Dedifferentiated amniotic fluid mesenchymal stem cell (primary cell): ENCODE results near the gene UBXN6.

Experiments used
- DNase-seq: peaks from one replicate; pipeline ENCODE4 v3.0.0-alpha.2; 2016; ENCODE audit errors: extremely low spot score

Gene UBXN6

DNA sequence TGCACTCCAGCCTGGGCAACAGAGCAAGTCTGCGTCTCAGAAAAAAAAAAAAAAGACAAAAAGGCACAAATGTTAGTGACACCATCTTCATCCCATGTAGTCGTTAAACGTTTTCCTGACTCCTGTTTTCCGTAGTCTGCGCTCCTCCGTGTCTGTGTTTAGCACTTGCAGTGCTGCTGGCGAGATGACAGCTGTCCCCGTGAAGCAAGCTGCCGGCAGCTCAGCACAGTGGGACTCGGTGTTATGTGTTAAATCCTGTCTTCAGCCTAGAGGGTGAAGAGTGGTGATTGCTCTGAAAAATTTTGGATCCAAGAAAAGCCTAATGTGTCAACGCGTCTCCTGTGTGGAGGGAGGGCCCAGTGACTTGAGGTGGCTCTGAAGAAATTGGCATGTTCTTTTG lies 18.4 kb downstream of the UBXN6 start:
- DNase-seq: no peak

DNA sequence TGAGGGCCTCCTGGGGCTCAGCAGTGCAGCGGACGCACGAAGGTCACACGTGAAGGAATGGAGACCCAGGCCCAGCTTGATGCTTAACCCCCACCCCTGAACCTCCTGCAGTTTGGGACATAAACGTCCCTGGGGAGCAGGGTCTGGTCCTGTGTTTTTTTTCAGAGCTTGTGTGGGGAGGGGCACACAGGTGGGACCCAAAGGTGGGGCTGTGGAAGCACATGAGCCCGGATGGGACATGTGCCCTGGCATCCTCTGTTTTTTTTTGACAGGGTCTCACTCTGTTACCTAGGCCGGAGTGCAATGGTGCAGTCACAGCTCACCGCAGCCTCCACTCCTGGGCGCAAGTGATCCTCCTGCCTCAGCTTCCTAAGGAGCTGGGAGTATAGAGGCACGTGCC lies 20.5 kb downstream of the UBXN6 start:
- no peak for DNase-seq

DNA sequence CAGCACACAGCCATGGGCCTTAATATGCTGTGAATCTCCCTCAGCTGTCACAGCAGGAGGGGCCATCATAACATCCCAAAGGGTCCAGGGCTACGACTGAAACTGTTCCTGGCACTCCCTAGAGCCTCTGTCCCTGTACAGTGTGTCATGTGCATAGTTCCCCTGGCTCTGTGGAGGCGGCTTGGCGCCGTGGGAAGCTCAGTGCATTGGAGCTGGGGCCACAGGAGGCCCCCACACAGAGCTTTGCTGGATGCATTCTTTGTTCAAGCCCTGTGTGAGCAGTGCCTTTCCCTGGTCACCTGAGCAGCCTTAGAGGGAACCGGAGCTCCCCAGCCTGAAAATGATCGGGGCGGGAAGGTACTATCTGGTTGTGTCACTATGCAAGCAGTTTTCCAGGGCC lies 21.4 kb downstream of the UBXN6 start:
- no peak for DNase-seq

DNA sequence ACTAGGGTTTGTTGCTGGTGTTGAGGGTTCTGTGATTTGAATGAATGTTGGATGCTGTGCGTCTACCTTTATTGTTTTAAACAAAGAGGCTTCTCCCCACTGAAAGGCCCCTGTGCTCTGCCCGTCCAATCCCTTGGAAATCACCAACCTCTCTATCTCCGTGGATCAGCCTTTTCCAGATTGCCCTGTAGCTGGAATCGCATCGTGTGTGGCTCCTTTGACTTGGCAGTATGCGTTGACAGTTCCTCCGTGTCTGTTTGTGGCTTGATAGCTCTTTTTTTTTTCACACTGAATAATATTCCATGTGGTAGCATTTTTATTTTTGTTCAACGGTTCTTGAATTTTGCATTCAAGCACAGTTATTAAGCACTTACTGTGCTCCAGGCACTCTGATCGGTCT lies 23.2 kb downstream of the UBXN6 start:
- DNase-seq: no peak

DNA sequence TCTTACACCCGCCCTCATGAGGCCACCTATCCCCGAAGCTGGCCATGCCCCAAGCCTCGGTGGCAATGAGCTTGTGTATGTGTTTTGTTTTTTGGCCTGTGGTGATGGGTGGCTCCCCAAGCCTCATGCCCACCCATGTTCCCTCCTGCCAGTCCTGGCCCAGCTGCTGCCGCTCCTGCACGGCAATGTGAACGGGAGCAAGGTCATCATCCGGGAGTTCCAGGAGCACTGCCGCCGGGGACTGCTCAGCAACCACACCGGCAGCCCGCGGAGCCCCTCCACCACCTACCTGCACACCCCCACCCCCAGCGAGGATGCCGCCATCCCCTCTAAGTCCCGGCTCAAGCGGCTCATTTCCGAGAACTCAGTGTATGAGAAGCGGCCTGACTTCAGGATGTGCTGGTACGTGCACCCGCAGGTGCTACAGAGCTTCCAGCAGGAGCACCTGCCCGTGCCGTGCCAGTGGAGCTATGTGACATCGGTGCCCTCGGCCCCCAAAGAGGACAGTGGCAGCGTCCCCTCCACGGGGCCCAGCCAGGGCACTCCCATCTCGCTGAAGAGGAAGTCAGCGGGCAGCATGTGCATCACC lies 24.6 kb downstream of the UBXN6 start:
- DNase-seq: no peak

DNA sequence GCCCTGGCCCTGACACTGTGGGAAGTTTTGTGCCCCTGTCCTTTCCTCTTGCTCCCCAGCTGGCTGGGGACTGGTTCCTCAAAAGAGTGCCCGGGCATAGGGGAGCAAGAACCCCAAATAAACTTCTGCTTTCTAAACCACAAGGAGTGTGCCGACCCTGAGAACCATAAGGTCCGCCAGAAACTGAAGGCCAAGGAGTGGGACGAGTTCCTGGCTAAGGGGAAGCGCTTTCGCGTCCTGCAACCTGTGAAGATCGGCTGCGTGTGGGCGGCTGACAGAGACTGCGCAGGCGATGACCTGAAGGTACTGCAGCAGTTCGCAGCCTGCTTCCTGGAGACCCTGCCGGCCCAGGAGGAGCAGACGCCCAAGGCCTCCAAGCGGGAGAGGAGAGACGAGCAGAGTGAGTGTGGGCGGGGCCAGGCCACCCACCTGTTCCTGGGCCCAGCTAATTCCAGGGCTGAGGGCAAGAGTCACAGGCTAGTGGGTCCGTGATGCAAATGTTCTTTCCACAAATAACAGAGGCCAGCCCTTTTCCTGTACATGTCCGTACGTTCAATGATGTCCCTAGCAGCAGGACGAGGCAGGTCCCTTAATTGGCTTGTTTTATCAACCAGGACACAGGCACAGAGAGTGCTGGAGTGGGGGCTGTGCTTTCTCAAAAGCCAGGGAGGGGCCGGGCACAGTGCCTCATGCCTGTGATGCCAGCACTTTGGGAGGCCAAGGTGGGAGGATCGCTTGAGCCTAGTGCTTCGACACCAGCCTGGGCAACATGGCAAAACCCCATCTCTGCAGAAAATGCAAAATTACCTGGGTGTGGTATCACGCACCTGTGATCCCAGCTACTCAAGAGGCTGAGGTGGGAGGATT lies 25.6 kb downstream of the UBXN6 start:
- no peak for DNase-seq

DNA sequence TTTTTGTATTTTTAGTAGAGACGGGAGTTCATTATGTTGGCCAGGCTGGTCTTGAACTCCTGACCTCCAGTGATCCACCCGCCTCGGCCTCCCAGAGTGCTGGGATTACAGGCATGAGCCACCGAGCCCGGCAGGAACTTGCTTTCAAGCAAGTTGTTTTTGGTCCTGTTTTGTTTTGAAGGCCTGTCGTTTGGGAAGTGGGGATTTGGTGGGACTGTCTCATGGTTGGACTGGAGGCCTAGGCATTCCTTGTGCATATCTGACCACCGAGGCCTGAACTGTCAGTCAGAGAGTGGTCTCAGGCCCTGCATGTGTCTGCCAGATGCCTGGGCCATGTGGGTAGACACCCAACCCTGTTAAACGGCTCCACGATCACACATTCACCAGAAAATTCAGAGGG lies 26.3 kb downstream of the UBXN6 start:
- DNase-seq: no peak

DNA sequence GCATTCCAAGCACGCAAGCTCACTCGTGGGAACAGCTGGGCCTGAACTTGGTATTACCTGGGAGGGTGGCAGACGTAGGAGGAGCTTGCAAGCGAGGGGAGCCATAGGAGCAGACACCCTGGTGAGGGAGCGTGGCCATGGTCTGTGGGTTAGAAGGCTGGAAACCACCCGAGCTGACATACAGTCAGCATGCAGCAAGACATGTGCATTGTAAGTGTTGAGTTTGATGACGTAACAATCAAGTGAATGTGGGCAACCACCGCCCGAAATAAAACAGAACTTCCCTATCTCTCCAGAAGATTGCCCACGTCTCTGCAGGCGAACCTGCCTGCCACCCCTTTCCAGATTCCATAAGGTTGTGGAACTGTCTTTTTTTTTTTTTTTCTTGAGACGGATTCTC lies 26.8 kb downstream of the UBXN6 start:
- no peak for DNase-seq

DNA sequence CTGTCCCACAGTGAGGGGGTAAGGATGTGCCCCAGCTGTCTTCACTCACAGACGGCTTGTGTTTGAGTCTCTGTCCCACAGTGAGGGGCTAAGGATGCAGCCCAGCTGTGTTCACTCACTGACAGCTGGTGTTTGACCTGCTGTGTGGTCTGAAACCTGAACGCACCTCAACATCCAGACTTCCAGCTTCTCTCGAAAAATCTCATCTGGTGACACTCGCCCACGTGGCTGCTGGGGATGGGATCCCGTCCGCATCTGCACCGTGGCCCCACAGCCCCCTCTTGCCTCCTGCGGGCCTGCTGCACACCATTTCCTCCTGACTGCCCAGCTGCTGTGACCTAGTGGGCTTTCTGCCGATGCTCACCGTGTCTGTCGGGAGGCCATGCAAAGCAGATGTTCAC lies 27.8 kb downstream of the UBXN6 start:
- DNase-seq: no peak

DNA sequence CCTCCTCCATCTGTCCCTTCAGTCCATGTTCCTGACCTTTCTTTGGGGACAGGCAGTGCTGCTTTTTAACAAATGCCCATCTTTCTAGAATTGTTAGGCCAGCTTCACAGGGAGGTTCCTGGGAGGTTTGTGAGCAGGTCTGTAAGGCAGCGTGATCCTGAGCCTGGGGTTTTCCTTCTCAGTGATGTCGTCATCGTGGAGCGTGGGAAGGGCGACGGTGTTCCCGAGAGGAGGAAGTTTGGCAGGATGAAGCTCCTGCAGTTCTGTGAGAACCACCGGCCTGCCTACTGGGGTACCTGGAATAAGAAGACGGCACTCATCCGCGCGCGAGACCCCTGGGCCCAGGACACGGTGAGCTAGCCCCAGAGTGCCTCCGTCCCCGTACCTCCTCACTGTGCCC lies 28.3 kb downstream of the UBXN6 start:
- no peak for DNase-seq

DNA sequence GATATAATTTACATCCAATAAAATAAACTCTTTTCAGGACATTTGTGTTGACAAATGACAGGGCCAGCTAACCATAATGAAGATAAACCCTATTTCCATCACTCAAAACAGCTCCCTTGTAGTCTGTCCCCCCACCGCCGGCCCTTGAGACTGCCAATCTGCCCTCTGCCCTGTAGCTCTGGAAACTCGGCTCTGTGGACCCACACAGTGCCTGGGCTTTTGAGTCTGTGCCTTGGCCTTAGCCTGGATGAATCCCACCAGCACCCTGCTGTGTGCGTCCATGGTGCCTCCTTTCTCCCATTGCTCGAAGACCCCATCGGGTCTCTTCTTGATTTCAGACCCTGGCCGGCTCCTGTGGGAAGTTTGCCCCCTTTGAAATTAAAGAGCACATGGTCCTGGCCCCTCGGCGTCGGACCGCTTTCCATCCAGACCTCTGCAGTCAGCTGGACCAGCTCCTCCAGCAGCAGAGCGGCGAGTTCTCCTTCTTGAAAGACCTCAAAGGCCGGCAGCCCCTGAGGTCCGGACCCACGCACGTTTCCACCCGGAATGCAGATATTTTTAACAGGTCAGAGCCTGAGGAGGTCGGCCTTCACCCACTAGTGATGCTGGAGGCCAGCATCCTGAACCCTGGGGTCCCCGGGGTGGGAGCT lies 29.1 kb downstream of the UBXN6 start:
- no peak for DNase-seq

DNA sequence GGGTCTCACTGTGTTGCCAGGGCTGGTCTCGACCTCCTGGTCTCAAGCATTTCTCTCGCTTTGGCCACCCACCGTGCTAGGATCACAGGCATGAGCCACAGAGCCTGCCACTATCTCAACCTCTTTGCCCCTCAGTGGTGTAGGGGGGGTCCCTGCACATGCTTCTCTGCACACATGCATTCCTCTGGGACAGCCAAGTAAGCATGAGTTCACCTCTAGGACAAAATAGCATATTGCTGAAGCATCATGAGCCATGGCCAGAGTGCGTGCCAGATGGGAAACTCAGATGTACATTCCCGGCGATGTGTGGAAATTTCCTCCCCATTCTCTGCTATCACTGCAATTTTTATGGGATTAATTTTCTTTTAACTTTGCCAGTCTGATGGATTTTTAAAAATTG lies 32.1 kb downstream of the UBXN6 start:
- DNase-seq: no peak

DNA sequence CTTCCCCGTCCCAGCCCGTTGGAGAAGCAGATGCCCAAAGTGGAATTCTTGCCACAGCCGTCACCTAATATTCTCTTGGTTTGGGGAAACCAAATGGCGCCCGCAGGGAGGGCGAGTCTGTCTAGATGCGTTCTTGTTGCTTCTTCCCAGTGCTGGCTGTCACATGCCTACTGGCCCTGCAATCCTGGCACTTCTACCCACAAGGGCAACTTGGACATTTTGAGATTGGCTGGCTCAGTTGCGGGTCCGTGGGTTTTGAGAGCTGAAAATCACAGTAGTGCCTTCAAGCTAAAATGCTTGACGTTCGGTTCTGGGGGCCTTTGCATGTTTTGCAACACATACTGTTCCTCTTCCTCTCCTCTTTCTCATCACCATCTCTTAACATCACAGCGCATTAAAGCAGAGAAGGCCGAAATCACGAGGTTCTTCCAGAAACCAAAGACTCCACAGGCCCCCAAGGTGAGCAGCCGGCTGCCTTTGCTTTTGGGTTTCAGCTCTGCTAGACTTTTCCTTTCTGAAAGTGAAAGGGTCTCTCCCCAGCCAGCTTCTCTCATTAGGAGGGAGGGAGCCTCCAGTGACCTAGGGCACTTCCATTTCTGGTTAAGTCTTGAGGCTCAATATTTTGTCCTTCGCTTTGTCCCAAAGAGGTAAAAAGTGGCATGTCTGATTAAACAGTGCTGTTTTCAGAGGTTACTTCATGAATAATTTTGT lies 34.0 kb downstream of the UBXN6 start:
- DNase-seq: no peak

DNA sequence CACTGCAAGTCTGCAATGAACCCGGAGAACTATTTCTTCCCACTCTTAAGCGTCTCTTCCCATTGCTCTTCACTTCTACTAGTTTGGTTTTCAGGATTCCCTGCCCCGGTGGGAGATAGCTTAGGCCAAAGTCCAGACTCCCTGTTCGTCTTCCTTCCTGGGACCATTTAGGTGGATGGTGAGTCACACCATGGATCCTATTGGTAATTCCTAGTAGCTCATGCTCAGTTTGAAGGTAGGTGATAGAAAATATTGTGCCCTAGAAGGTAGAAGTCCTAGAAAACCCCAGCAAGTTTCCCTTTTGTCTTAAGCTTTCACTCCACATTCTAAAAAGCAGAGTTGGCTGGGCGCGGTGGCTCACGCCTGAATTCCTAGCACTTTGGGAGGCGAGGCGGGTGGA lies 41.3 kb downstream of the UBXN6 start:
- no peak for DNase-seq

DNA sequence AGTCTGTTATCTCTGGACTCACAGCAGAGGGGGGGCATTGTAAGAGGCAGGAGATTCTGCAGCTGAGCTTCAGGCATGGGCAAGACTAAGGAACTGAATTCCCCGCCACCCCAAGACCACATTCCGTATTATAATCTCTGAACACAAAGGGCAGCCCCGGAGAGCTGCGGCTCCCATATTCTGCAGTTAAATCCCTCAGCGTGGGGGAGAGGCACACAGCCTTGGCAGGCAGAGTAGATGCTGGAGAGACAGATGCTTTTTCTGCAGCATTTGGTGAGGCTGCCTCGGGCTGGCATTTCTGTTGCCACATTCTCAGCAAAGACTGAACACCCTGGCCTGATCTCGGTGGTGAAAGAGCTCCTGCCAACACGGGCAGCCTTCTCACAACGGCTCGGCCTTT lies 42.2 kb downstream of the UBXN6 start:
- DNase-seq: no peak

DNA sequence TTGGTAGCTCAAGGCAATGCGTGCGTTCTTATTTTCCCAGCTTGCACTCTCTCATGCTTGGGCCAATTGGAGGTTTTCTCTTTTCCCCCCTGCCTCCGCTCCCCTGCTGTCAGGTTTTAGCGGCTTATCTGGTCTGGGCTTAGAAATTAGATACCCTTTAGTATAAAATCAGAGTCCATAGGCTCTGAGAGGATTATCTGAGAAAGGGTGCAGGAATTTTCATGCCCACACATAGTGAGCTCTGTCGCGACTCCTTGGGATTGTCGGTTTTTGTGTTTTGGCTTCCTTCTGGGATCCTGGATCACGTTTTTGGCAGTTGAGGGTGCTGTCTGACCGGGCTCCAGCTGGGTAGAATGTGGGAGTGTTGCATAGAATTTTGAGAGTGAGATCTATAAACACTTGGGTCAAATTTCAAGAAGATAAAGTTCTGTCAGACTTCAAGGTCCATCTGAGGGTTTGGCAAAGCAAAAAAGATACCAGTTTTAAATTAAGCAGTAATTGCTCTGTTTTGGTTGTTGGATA lies 42.7 kb downstream of the UBXN6 start:
- no peak for DNase-seq

DNA sequence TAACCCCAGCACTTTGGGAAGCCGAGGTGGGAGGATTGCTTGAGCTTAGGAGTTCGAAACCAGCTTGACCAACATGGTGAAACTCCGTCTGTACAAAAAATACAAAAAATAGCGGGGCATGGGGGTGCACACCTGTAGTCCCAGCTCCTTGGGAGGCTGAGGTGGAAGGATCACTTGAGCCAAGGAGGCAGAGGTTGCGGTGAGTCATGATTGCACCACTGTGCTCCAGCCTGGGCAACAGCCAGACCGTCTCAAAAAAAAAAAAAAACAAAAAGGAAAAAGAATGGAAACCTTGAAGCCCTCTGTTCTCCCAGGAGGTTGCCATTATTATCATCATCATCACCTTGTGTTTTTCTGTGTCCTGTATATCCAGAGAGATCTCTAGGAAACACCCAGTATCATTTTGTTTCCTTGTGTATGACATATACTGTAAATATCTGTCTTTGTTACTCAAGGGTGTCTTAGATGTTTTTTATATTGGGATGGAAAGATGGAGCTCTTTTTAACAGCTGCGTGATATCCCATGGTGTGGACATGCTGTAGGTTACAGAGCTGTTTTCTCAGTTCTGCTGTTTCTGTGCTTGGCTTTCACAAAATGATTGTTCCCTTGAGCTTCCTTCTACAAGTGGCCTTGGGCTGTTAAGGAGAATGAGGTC lies 43.3 kb downstream of the UBXN6 start:
- DNase-seq: no peak

DNA sequence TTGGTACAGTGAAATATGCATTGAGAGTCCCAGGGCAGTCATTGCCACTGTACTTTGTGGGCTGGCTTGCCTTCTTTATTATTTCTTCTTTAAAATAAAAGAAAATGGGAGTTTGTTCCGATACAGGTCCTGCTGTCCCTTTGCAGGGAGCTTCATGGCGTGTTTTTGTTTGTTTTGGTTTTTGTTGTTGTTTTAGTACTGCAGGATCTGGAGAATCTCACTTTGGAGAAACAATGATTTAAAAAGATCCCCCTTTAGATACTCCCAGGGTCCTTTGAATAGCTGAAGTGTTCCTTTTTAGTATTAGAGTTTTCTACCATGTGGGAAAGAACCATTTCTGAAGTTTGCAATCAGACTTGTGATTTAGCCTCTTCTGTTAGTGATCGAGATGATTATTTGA lies 44.0 kb downstream of the UBXN6 start:
- DNase-seq: no peak

DNA sequence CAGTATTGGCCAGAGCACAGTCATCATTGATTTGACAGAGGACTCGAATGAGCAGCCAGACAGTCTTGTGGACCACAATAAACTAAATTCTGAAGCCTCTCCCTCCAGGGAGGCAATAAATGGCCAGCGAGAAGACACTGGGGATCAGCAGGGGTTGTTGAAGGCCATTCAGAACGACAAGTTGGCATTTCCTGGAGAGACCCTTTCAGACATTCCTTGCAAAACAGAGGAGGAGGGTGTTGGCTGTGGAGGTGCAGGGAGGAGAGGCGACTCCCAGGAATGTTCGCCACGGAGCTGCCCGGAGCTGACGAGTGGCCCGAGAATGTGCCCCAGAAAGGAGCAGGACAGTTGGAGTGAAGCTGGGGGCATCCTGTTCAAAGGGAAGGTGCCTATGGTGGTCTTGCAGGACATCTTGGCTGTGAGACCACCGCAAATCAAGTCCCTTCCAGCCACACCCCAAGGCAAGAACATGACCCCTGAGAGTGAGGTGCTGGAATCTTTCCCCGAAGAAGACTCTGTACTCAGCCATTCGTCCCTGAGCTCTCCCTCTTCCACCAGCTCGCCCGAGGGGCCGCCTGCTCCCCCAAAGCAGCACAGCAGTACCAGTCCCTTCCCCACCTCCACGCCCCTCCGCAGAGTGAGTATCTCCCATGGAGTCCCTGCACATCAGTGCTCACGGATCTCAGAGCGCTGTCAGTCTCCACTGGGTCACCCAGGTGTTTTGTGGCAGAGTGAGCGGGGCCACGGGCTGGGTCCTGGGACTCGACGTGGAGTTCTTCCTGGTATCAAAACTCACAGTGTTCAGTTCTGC lies 48.3 kb downstream of the UBXN6 start:
- DNase-seq: no peak

DNA sequence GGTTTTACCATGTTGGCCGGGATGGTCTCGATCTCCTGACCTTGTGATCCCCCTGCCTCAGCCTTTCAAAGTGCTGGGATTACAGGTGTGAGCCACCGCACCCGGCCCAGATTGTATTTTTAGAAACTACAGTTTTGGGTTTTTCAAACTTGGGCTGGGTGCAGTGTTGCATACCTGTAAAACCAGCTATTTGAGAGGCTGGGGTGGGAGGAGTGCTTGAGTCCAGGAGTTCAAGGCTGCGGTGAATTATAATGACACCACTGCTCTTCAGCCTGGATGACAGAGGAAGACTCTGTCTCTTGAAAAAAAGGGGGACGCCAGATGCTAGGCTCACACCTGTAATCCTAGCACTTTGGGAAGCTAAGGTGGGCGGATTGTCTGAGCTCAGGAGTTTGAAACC lies 51.0 kb downstream of the UBXN6 start:
- no peak for DNase-seq

DNA sequence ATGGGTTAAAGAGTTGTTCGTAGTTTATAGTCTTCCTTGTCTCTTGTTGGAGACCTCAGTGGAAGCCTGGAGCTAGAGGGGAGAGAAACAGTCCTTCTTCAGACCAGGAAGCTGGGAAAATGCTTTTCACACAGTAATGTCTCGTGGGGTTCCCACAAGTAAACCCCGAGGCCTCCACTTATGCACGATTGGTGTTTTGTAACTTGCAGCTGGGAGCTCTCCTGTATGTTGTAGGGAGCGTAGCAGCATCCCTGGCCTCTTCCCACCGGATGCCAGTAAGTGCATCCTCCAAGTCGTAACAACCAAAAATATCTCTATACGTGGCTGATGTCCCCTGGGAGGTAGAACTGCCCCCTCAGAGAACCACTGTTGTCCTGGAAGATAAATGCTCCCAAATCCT lies 51.6 kb downstream of the UBXN6 start:
- no peak for DNase-seq
